Thyroid gland (tissue), 4 donors: Measurements from ENCODE around the gene SPATA31D4. TPM values are rescaled to one million over a fixed set of nuclear protein-coding genes. Genes with fewer than 3 reads are reported as not detected.
"Not testable (repeated sequence)": the region's sequence is repeated elsewhere in the genome, so short reads cannot be mapped to it uniquely, and the experiment has no call there.

ENCODE experiments used
- DNase-seq, 2 donors: peaks; one replicate each; pipeline ENCODE4 v3.0.0-alpha.2; 2019
- H3K27ac ChIP-seq, 3 donors: fragments of 200-600 bp; sonication (generic); 1 replicate in 2 of 3; 2 replicates in 1 of 3; pipeline ENCODE4 v1.5.1; 2016 to 2019; ENCODE audit warnings: mild to moderate bottlenecking in 1 of 3, moderate library complexity in 1 of 3
- H3K27me3 ChIP-seq: fragments of 200-600 bp; sonication (generic); one replicate; pipeline ENCODE4 v1.5.1; 2019
- H3K36me3 ChIP-seq, 2 donors: fragments of 200-600 bp; sonication (generic); one replicate each; pipeline ENCODE4 v1.5.1; 2016 to 2019
- H3K4me1 ChIP-seq, 2 donors: fragments of 200-600 bp; sonication (generic); one replicate each; pipeline ENCODE4 v1.5.1; 2017 to 2019
- H3K4me3 ChIP-seq, 3 donors: fragments of 200-600 bp; sonication (generic); replicated peaks in 1 of 3; 1 replicate in 2 of 3; 2 replicates in 1 of 3; pipeline ENCODE4 v1.5.1; 2016; ENCODE audit warnings: mild to moderate bottlenecking in 1 of 3
- H3K9me3 ChIP-seq: fragments of 200-600 bp; sonication (generic); one replicate; pipeline ENCODE4 v1.5.1; 2017
- CTCF ChIP-seq, 6 experiments: fragments of 200-600 bp in 3 of 6; fragments of 450-650 bp in 3 of 6; sonication (generic) in 3 of 6; IDR thresholded peaks; one replicate each; pipeline ENCODE4 v1.5.1; 2016 to 2019; ENCODE audit warnings: antibody characterized with exemption in 6 of 6, mild to moderate bottlenecking in 2 of 6, inconsistent platforms in 1 of 6, moderate library complexity in 1 of 6
- POLR2A ChIP-seq, 2 donors: fragments of 450-650 bp; IDR thresholded peaks; one replicate each; pipeline ENCODE4 v1.6.1; 2017; ENCODE audit warnings: antibody characterized with exemption in 2 of 2, mild to moderate bottlenecking in 2 of 2, moderate library complexity in 1 of 2
- WGBS, 2 donors: methylation state at CpG; one replicate each; pipeline ENCODE4 v1.1.5; 2017; 5-methylcytosine and 5-hydroxymethylcytosine counted together
- intact Hi-C: fragments of 100-400 bp; cut with DNase I; formaldehyde crosslinking; loops from one replicate; pipeline ENCODE4 v1.15.1; 2023
- total RNA-seq, 4 donors: library from RNA; depleted of rRNA; stranded (reverse); fragments of >200 nt; gene quantifications; one replicate each; pipeline ENCODE4 v1.2.3, GENCODE V29; 2016

The SPATA31D4 gene
- total RNA-seq: not detected

DNA sequence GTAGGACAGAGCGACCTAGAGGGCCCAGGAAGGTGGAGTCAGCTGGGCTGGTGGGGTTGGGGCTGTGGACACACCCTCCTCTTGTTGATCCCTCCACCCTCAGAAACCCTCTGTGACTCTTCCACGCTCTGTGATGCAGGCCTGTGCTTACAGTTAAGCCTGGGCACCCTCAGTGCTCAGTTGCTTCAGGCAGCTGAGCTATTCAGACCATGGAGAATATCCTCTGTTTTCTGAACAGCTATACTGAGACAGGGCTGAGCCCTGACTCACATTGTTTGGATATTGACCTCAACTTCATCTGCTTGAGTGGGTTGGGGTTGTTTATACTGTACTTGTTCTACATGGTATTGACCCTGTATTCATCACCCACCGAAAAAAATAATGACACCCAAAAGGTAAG, at the start of gene SPATA31D4:
Gene SPATA31D4 (plus strand): TSS at position 124 of the 400 bp plus-strand sequence. CDS start 86 bp downstream, at position 210.
- H3K27me3 ChIP-seq, H3K9me3 ChIP-seq, H3K4me3 ChIP-seq, intact Hi-C loops, H3K27ac ChIP-seq, H3K4me1 ChIP-seq, H3K36me3 ChIP-seq, DNase-seq: not testable (repeated sequence)
- WGBS, 2 donors: no CpG with 5 or more reads among the region's 3 CpGs

DNA sequence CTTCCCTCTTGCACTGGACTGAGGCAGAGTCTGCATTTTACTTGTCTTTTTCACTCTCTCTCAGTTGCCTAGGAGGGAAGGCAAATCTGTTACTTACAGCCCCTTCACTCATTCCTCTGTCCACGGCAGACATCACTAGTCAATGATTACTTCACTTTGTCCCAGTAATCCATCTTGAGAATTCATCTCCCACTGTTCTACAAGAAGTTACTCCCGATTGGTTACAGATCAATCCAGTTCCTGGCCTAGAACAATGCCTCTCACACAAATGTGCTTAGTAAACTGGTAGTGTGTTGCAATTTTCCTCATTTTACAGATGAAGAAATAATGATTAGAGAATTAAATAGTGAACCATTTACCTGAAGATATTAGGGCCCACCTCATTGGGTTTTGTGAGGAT, 49.7 kb upstream of the SPATA31D4 start:
- TF ChIP-seq CTCF (IDR thresholded peaks at IDR 0.05) (no peak), POLR2A (IDR thresholded peaks at IDR 0.05) (no peak)
- no peaks in the 10 kb centered on the region for H3K4me1 ChIP-seq
- H3K27me3 ChIP-seq: no peaks in the 10 kb centered on the region
- H3K4me3 ChIP-seq: no peak overlapping the region
- WGBS, 2 donors: 89 to 93% methylated on average over 2 of the region's 2 CpGs
- no peak overlapping the region for H3K27ac ChIP-seq
- H3K36me3 ChIP-seq: no peaks in the 10 kb centered on the region
- no peaks in the 10 kb centered on the region for H3K9me3 ChIP-seq
- intact Hi-C loops: no loop called here
- no peak for DNase-seq

DNA sequence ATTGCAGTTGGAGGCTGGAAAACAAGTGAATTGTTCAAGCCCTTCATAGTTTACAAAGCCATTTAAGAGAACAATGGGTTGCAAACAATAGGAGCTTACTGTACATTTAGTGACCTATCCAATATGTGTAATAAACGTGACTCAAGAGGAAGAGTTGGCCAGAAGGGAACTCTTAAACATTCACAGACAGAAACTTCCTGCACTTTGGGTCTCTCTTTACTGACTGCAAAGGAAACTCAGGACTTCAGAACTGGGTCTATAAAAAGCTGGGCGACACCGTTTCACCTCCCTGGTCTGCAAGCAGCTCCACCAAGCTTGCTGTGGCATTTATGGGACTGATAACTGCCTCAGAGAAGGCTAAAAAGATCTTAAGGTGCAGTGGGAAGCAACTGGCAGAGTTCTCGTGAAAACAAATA, 48.7 kb upstream of the SPATA31D4 start:
- no peak for TF ChIP-seq CTCF (IDR thresholded peaks at IDR 0.05)
- TF ChIP-seq POLR2A (IDR thresholded peaks at IDR 0.05): no peak
- H3K27me3 ChIP-seq: no peaks in the 10 kb centered on the region
- H3K9me3 ChIP-seq: no peaks in the 10 kb centered on the region
- H3K4me1 ChIP-seq: no peaks in the 10 kb centered on the region
- intact Hi-C loops: no loop called here
- H3K4me3 ChIP-seq: no peak overlapping the region
- WGBS, 2 donors: 38 to 42% methylated on average over 4 of the region's 4 CpGs
- H3K36me3 ChIP-seq: no peaks in the 10 kb centered on the region
- DNase-seq: no peak
- no peak overlapping the region for H3K27ac ChIP-seq

GRCh38 chr9:81885602-81886001, 42.6 kb upstream of the SPATA31D4 start:
- Histone ChIP-seq H3K9me3 (no peaks in the 10 kb centered on the region), H3K4me3 (no peak overlapping the region)

GRCh38 chr9:81886665-81887064, 41.6 kb upstream of the SPATA31D4 start:
- no peak overlapping the region for H3K4me3 ChIP-seq
- H3K4me1 ChIP-seq: no peaks in the 10 kb centered on the region
- H3K36me3 ChIP-seq: no peaks in the 10 kb centered on the region
- no peak overlapping the region for H3K27ac ChIP-seq
- WGBS, 2 donors: 79 to 81% methylated on average over 1 of the region's 1 CpG
- TF ChIP-seq POLR2A (IDR thresholded peaks at IDR 0.05) (no peak), CTCF (IDR thresholded peaks at IDR 0.05) (no peak)
- no peaks in the 10 kb centered on the region for H3K27me3 ChIP-seq
- H3K9me3 ChIP-seq: no peaks in the 10 kb centered on the region
- DNase-seq: no peak
- intact Hi-C loops: no loop called here

More at GRCh38 chr9:81885602-81886001, 42.6 kb upstream of the SPATA31D4 start:
- H3K4me1 ChIP-seq: no peaks in the 10 kb centered on the region
- H3K36me3 ChIP-seq: no peaks in the 10 kb centered on the region
- DNase-seq: no peak
- TF ChIP-seq POLR2A (IDR thresholded peaks at IDR 0.05): no peak
- H3K27me3 ChIP-seq: no peaks in the 10 kb centered on the region
- H3K27ac ChIP-seq: no peak overlapping the region
- WGBS, 2 donors: 69 to 74% methylated on average over 2 of the region's 2 CpGs
- intact Hi-C loops: no loop called here

- Histone ChIP-seq H3K4me1 (no peaks in the 10 kb centered on the region), H3K36me3 (no peaks in the 10 kb centered on the region), H3K9me3 (no peaks in the 10 kb centered on the region), H3K27ac (no peak overlapping the region), H3K27me3 (no peaks in the 10 kb centered on the region), H3K4me3 (no peak overlapping the region)
- TF ChIP-seq CTCF (IDR thresholded peaks at IDR 0.05): no peak
- TF ChIP-seq POLR2A (IDR thresholded peaks at IDR 0.05): no peak
- no peak for DNase-seq
- intact Hi-C loops: no loop called here
- 96 to 98% methylated on average over 3 of the region's 3 CpGs for WGBS, 2 donors
These were observed 38.1 kb upstream of the SPATA31D4 start for GRCh38 chr9:81890104-81890503.
